ENCODE measurements around the gene HTT.

The HTT gene

DNA sequence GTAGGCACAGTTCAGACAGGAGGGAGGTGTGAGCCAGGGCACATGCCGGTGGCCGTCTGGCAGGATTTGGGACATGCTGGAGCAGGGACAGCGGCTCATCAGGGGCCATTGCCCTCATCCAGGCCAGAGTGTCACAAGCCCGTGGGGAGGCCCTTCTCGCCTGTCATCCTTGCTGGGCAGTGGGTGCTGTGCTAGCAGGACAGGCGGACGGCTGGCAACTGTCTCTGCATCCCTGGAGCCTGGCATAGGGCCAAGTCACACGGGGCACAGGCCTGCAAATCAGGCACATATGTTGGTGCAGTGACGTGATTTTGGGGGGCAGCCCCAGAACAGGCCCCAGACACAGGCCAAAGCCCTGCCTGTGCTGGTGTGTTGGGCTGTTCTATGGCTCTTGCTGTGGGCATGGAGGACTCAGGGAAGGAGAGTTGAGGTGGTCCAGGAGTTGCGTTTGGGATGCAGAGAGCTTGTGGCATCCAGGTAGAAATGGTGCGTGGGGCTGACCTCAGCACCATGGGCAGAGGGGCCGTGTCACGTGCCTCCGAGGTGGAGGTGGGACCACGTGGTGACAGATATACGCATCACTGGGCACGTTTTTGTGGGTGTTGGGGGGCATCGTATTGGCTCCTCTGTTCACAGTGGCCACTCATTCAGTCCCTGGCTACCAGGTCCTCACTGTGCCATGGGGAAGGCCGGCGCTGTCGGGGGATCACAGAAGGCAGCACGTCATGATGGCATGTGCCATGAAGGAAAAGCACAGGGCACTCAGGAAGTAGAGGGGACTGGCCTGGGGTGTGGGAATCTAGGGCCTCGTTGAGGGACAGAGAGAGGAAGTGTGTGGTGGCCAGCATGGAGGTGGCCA lies 159.9 kb downstream of the HTT start:
- no peak for DNase-seq (ENCODE audit: low spot score)

DNA sequence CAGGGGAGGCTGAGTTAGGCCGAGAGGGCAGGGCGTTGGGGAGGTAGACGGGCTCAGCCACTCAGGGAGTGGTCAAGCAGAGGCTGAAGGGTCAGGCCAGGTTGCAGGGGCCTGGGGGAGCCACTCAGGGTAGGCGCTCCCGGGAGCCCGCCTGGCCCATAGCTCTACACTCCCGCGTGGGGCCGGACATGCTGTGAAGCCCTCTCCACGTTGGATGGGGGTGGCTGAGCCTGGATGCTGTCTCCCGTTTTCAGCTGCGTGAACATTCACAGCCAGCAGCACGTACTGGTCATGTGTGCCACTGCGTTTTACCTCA lies 160.5 kb downstream of the HTT start:
- DNase-seq (ENCODE audit: low spot score): no peak

DNA sequence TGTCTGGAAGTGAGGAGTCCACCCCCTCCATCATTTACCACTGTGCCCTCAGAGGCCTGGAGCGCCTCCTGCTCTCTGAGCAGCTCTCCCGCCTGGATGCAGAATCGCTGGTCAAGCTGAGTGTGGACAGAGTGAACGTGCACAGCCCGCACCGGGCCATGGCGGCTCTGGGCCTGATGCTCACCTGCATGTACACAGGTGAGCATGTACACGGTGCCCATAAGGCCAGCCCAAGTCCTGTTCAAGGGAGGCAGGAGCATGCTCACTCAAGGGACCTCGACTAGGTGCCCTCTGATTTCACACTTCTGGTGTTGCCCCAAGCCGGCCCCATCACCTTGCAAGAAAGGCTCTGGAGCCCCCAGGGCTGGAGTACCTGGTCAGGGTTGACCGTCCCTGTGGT lies 161.1 kb downstream of the HTT start:
- no peak for DNase-seq (ENCODE audit: low spot score)

DNA sequence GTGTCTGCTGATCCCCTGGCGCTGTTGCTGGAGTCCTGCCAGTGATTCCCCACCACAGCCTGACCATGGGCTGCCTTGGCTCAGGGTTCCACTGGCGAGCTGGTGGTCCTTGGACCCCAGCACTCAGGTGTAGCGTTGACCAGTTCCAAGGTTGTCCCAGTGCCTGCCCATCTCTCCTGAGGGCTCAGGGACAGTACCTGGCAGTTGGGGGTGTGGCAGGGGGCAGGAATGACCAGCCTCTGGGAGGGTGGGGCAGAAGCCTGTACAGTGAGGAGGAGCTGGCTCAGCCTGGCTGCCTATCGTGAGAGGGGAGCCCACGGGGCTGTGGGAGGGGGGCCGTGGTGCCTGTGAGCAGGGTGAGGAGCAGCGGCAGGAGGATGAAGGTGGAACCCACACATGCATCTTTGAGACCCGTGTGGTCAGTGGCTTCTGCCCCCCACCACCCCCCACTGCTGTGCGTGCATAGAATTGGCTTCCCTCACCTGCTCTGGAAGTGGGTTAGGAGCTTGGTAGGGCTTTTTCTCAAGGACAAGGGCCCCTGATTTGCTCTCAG lies 161.9 kb downstream of the HTT start:
- DNase-seq (ENCODE audit: low spot score): no peak

DNA sequence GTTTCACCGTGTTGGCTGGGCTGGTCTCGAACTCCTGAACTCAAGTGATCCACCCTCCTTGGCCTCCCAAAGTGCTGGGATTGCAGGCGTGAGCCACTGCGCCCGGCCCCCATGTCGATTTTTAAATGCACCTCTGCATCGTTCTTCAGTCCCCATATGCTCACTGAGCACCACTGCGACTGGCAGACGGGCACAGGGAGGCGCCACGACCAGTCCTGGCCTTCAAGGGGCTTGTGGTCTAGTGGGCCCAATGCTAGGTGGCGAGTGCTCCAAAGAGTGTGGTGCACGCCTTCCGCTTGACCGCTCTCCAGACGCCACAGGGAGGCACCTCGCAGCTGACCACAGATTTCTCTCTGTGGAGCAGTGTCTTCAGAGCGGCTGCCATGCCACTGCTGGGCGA lies 162.8 kb downstream of the HTT start:
- DNase-seq (ENCODE audit: low spot score): no peak

DNA sequence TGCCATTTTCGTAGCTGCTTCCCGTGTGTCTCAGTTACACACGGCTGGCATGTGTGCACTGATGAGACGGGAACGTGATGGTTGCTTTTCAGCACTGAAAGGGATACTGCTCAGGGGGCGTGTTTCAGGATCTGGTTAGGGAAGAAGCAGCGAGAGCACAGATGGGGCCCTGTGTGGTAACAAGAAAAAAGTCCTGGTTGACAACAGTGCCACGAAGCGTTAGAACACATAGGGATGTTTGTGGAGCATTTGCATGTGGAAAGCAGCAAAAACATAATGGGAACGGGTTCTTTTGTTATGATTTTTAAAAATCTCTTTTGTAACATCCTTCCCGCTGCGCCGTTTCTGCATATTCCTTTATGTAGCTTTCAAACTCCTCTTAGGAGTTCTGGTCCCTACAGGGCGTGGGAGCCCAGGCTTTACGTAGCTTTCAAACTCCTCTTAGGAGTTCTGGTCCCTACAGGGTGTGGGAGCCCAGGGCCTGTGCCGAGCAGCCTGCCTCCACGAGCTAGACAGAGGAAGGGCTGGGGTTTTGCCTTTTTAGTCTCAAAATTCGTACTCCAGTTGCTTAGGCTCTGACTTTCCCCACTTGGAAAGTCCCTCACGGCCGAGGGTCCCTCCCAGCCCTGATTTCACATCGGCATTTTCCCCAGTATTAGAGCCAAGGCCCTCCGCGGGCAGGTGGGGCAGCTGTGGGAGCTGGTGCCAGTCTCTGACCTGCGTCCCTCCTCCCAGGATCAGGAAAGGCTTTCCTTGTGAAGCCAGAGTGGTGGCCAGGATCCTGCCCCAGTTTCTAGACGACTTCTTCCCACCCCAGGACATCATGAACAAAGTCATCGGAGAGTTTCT lies 163.5 kb downstream of the HTT start:
- no peak for DNase-seq (ENCODE audit: low spot score)

DNA sequence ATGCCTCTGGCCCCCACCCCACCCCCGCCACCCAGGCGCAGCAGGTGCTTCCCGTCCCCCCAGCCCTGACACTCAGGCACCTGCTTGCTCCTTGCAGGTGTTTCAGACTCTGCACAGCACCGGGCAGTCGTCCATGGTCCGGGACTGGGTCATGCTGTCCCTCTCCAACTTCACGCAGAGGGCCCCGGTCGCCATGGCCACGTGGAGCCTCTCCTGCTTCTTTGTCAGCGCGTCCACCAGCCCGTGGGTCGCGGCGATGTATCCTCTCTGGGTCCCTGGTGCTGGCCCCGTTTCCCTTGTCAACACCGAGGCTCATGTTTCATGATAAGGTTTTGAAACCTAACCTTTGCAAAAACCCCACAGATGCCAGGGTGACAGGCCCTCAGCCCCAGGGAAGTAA lies 164.2 kb downstream of the HTT start:
- DNase-seq (ENCODE audit: low spot score): no peak

DNA sequence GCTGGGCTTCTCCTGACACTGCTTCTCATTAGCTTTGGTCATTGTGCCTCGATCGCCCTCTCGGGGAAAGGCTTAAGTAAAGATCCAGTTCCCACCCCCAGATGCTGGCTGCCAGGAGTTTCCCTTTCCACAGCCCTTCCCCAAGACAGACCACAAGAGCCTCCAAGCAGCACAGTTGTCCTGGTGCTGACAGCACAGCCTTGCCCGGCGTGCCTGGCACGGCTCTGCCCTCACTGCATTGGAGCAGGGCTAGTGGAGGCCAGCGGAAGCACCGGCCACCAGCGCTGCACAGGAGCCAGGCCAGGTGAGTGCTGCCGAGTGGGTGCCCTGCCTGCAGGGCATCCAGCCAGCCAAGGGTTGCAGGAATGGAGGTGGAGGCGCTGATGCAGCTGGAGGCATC lies 164.8 kb downstream of the HTT start:
- no peak for DNase-seq (ENCODE audit: low spot score)

DNA sequence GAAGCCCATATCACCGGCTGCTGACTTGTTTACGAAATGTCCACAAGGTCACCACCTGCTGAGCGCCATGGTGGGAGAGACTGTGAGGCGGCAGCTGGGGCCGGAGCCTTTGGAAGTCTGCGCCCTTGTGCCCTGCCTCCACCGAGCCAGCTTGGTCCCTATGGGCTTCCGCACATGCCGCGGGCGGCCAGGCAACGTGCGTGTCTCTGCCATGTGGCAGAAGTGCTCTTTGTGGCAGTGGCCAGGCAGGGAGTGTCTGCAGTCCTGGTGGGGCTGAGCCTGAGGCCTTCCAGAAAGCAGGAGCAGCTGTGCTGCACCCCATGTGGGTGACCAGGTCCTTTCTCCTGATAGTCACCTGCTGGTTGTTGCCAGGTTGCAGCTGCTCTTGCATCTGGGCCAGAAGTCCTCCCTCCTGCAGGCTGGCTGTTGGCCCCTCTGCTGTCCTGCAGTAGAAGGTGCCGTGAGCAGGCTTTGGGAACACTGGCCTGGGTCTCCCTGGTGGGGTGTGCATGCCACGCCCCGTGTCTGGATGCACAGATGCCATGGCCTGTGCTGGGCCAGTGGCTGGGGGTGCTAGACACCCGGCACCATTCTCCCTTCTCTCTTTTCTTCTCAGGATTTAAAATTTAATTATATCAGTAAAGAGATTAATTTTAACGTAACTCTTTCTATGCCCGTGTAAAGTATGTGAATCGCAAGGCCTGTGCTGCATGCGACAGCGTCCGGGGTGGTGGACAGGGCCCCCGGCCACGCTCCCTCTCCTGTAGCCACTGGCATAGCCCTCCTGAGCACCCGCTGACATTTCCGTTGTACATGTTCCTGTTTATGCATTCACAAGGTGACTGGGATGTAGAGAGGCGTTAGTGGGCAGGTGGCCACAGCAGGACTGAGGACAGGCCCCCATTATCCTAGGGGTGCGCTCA lies 165.8 kb downstream of the HTT start:
- DNase-seq (ENCODE audit: low spot score): no peak

DNA sequence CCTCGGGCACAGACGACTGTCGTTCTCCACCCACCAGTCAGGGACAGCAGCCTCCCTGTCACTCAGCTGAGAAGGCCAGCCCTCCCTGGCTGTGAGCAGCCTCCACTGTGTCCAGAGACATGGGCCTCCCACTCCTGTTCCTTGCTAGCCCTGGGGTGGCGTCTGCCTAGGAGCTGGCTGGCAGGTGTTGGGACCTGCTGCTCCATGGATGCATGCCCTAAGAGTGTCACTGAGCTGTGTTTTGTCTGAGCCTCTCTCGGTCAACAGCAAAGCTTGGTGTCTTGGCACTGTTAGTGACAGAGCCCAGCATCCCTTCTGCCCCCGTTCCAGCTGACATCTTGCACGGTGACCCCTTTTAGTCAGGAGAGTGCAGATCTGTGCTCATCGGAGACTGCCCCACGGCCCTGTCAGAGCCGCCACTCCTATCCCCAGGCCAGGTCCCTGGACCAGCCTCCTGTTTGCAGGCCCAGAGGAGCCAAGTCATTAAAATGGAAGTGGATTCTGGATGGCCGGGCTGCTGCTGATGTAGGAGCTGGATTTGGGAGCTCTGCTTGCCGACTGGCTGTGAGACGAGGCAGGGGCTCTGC lies 166.5 kb downstream of the HTT start:
- DNase-seq (ENCODE audit: low spot score): no peak

DNA sequence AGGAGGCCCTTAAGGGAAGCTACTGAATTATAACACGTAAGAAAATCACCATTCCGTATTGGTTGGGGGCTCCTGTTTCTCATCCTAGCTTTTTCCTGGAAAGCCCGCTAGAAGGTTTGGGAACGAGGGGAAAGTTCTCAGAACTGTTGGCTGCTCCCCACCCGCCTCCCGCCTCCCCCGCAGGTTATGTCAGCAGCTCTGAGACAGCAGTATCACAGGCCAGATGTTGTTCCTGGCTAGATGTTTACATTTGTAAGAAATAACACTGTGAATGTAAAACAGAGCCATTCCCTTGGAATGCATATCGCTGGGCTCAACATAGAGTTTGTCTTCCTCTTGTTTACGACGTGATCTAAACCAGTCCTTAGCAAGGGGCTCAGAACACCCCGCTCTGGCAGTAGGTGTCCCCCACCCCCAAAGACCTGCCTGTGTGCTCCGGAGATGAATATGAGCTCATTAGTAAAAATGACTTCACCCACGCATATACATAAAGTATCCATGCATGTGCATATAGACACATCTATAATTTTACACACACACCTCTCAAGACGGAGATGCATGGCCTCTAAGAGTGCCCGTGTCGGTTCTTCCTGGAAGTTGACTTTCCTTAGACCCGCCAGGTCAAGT lies 167.5 kb downstream of the HTT start:
- no peak for DNase-seq (ENCODE audit: low spot score)

DNA sequence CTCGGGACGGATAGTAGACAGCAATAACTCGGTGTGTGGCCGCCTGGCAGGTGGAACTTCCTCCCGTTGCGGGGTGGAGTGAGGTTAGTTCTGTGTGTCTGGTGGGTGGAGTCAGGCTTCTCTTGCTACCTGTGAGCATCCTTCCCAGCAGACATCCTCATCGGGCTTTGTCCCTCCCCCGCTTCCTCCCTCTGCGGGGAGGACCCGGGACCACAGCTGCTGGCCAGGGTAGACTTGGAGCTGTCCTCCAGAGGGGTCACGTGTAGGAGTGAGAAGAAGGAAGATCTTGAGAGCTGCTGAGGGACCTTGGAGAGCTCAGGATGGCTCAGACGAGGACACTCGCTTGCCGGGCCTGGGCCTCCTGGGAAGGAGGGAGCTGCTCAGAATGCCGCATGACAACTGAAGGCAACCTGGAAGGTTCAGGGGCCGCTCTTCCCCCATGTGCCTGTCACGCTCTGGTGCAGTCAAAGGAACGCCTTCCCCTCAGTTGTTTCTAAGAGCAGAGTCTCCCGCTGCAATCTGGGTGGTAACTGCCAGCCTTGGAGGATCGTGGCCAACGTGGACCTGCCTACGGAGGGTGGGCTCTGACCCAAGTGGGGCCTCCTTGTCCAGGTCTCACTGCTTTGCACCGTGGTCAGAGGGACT lies 168.8 kb downstream of the HTT start:
- no peak for DNase-seq (ENCODE audit: low spot score)

DNA sequence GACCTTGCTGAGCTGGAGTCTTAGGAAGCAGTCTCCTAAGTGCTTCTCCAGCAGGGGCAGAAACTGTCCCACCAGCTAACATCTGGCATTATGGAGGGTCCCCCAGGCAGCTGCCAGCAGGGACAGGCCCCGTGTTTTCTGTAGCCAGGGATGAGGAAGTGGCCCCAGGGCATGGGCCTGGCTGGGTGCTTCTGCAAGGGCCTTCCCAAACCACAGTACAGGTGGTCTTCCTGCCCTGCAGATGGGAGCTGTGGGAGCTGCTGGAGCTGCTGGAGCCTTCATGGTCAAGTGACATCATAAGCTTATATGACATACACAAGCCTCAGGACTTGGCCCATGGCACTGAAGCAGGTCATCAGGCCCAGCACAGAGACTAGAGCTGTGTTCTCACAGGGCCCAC lies 169.5 kb downstream of the HTT start:
- DNase-seq (ENCODE audit: low spot score): no peak

DNA sequence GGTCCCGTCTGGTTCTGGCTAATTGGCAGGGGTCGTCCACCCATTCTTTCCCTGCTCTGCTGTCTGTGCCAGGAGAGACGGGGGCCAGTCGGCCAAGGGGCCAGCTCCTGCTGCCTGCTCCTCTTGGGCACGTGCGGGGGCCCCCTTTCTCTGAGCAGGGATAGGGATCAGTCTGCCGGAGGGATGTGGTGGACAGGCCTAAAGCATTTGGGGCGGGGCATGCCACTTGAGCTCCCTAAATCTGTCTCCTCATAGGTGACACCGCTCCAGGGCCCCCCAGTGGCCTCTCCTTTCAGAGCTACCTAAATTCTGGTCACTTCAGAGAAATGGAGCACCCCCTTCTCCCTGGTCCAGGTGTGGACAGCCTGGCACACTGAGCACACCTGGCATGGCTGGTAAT lies 170.3 kb downstream of the HTT start:
- no peak for DNase-seq (ENCODE audit: low spot score)

DNA sequence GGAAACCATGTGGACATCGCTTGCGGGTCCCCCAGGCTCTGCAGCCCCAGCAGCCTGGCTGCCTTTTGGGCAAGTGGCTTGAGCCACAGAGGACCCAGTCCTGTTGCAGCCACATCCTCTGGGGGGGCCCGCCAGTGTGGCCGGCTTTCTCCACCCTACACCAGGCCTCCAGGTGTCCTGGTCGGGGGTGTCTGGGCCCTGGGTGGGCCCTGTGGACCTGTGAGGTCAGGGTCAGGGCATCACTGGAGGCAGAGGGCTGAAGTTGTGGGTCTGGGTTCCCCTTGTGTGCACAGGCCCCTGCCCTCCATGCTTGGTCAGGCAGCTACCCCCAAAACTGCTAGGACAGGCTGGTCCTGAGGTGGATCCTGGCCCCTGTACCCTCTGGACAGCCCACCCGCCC lies 171.2 kb downstream of the HTT start:
- no peak for DNase-seq (ENCODE audit: low spot score)

DNA sequence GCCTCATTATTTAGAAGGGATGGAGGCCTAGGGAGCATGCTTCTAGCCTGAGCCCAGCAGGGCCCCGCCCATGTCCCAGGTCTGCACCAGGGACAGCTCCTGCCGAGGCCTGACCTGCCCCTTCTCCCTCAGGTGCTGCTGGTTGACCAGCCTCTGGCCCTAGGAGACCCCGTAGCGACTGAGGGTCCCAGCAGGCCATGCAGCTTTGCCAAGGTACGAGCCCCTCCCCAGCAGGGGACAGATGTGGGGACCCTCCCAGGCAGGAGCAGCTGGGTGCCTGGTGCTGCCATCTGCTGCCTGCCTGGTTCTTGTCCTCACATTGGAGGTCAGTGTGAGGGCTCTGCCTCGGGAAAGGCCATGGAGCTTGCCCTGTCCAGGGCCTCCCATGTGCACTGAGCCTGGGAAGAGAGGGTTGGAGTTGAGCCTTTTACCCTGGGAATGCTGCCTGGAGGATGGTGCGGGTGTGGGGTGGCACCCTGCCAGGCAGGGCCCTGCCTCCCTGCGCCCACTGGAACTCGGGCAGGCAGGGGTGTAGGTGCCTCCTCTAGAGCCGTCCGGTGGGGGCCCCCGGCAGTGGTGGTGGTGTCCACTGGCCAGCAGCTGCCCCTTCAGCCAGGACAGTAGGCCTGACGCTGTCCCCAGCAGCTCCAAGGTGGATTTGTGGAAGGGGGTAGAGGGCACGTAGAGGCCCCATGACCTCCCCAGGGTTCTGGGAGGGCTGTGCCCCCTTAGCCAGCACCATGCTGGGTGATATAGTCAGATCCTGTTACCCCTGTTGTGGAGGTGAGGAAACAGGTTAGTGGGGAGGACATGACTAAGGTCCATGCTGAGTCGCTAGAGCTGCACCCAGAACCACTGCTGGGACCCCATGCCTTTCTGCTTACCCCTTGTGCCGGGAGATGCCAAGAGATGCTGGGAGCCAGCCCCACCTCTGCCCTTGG lies 172.2 kb downstream of the HTT start:
- no peak for DNase-seq (ENCODE audit: low spot score)

DNA sequence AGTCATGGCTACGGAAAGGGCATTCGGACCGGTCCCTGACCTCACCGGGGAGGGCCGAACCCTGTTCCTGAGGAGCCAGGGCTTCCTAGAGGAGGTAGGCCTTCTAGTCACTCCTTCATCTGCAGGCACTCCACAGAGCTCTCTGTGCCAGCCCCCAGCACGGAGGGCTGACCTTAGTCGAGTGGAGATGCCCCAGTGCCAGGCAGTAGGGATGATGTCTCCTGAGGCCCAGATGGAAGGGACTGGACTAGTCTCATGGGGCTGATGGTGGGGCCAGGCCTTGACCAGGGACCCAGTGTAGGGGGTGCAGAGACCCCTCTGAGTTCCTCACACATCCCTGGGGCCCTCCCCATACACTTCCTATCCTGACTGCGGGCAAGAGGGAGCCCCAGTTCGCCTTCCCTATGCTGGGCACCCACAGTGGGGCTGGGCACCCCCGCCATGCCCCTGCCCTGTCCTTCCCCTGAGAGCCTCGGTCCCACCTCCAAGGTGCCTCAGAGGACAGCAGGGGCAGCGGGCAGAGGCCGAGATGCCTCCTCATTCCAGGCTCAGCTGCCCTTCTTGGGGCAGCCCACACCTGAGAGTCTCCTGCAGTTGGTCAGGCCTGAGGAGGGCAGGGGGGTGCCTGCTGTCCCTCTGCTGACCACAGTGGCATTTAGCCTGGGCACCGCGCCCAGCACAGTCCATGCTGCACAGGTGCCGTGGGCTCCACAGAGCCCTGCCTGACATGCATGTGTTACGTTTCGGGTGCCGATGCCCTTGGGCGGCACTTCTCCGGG lies 173.1 kb downstream of the HTT start:
- no peak for DNase-seq (ENCODE audit: low spot score)

DNA sequence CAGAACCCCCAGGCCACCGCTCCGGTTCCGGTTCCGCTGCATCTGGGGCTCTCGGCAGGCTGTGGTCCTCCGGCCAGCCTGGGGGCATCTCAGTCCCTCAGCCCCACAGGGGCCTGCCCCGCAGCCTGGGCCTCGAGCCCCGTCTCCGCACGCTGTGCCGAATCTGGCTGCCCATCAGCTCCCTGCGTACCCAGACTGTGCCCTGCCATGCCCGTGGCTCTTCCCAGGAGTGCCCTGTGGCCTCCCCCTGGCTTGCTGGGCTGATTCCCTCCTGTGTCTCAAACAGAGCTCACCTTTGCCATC lies 173.6 kb downstream of the HTT start:
- DNase-seq (ENCODE audit: low spot score): no peak
